Umbilical cord (tissue), 2 donors: ENCODE measurements around the gene RAB4B. TPM values are rescaled to one million over a fixed set of nuclear protein-coding genes. Genes with fewer than 3 reads are reported as not detected.
"Not testable (repeated sequence)": the region's sequence is repeated elsewhere in the genome, so short reads cannot be mapped to it uniquely, and the experiment has no call there.

Experiments
- DNase-seq: peaks from one replicate; pipeline ENCODE4 v3.0.0-alpha.2; 2015; ENCODE audit warnings: low spot score
- total RNA-seq: library from RNA; depleted of rRNA; stranded (reverse); fragments of >200 nt; gene quantifications from one replicate; pipeline ENCODE4 v1.2.3, GENCODE V29; 2014; ENCODE audit warnings: low replicate concordance; ENCODE audit not compliant: insufficient read depth

RAB4B gene
- total RNA-seq, 1 donor from 2014 or later, result 3.1 TPM

GRCh38 chr19:40822704-40823553 lies 44.9 kb downstream of the RAB4B start:
- DNase-seq, result peak; percentile 81

DNA sequence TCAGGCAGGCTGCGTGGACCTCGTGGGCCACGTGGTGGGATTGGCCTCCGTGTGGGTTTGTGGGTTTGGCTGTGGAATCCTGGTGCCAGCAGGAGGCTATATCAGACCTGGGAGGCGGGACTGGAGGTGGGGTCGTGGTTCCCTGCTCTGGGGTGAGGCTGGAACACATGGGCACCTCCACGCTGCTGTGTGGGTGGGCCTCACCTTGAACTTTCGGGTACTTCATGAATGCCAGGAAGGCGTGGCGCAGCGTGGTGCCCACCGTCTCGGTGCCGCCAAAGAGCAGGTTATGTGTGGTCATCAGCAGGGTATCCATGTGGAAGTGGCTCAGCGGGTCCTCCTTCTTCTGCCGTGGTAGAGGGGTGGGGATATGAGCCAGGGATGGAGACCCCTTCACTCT lies 46.9 kb downstream of the RAB4B start:
- not testable (repeated sequence) for DNase-seq

DNA sequence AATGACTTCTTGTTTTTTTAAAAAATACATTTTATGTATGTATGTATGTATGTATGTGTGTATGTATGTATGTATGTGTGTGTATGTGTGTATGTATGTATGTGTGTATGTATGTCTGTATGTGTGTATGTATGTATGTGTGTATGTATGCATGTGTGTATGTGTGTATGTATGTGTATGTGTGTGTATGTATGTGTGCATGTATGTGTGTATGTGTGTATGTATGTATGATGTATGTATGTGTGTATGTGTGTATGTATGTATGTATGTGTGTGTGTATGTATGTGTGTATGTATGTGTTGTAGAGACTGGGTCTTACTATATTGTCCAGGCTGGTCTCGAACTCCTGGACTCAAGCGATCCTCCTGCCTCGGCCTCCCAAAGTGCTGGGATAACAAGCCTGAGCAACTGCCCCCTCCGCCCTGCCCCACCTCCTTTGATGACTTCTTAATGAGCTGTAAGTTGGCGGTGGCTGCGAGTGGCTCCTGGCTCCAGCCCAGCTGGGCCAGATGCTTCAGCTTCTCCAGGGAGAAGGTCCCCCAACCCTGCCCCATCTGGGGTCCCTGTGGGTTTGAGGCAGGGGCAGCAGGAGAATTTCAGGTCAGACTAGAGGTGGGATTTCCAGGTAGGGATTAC lies 47.5 kb downstream of the RAB4B start:
- not testable (repeated sequence) for DNase-seq

DNA sequence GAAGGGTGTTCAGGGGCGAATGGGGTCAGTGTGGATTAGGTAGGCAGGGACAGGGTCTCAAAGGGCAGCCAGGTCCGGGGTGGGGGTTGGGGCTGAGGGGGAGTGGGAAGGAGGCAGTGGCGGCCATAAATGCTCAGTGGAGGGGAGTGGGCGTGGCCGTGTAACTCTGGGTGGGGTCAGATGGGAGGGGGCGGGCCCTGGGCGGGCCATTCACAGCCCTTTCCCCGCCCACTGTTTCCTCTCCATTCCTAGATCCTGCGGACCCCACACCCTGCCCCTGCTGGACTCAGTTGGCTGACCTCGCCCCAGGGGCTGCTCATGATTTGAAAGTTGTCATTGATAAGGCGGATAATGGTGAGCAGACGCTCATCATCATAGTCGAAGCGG lies 48.3 kb downstream of the RAB4B start:
- not testable (repeated sequence) for DNase-seq

- DNase-seq, result not testable (repeated sequence)
These were observed 48.8 kb downstream of the RAB4B start for GRCh38 chr19:40826699-40827385.

GRCh38 chr19:40827386-40828247 lies 49.6 kb downstream of the RAB4B start:
- no peak for DNase-seq

DNA sequence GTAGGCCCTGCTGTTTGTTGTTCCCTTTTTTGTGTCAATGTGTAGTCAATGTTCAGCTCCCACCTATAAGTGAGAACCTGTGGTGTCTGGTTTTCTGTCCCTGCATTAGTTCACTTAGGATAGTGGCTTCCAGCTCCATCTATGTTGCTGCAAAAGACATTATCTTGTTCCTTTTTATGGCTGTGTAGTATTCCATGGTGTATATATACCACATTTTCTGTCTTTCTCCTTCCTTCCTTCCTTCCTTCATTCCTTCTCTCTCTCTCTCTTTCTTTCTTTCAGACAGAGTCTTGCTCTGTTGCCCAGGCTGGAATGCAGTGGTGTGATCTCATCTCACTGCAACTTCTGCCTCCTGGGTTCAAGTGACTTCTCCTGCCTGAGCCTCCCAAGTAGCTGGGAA lies 51.2 kb downstream of the RAB4B start:
- DNase-seq, result no peak

DNA sequence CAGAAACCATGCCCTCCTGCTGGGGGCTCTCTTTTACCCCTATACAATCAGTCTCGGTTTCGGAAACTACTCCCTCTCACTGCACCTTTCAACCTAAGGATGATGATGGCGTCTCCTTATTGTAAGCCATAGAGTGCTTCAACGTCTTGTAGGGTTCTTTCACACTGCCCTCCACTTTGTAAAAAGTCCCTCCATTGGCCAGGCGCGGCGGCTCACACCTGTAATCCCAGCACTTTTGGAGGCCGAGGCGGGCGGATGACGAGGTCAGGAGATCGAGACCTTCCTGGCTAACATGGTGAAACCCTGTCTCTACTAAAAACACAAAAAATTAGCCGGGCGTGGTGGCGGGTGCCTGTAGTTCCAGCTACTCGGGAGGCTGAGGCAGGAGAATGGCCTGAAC lies 52.7 kb downstream of the RAB4B start:
- not testable (repeated sequence) for DNase-seq

- DNase-seq, result peak; percentile 93
These were observed 53.7 kb downstream of the RAB4B start for GRCh38 chr19:40831502-40832430.

DNA sequence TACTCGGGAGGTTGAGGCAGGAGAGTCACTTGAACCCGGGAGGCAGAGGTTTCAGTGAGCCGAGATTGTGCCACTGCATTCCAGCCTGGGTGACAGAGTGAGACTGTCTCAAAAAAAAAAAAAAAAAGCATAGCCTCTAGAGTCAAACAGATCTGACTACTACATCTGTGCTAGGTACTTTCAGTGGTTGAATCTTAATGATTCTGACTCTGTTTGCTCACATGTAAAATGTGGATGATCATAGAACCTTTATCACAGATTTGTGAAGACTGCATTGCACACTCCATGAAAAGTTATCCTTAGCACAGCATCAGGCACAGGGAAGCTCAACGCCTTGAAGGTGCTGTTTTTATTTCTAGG lies 54.4 kb downstream of the RAB4B start:
- DNase-seq, result not testable (repeated sequence)

DNA sequence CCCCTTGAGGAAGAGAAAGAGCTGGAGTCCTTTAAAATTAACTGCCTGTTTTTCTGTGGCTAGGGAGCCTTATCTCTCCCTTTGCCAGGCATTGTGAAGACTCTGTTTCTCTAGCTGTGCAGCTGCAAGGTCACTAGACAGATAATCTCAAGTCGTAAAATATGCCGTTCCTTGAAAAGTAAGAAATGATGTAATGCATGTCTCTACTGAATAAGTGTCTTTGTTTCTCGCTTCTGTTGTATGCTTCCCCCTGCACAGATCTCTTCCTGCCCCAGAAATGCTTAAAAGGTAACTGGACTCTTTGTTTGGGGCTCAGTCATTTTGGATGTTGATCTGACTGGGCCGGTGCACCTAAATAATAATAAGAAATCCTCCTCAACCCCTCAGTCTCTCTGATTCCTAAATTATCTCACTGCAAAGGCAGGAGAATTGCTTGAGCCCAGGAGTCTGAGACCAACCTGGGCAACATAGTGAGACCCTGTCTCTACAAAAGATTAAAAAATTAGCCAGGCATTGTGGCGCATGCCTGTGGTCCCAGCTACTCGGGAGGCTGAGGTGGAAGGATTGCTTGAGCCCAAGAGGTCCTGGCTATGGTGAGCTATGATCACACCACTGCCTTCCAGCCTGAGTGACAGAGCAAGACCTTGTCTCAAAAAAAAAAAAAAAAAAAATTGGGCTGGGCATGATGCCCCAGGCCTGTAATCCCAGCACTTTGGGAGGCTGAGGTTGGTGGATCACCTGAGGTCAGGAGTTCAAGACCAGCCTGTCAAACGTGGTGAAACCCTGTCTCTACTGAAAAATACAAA lies 55.9 kb downstream of the RAB4B start:
- not testable (repeated sequence) for DNase-seq

- DNase-seq, result no peak
These were observed 58.8 kb downstream of the RAB4B start for GRCh38 chr19:40836754-40837429.

GRCh38 chr19:40838477-40838876 lies 60.4 kb downstream of the RAB4B start:
- not testable (repeated sequence) for DNase-seq

- DNase-seq, result not testable (repeated sequence)
These were observed 64.0 kb downstream of the RAB4B start for GRCh38 chr19:40842012-40842411.

DNA sequence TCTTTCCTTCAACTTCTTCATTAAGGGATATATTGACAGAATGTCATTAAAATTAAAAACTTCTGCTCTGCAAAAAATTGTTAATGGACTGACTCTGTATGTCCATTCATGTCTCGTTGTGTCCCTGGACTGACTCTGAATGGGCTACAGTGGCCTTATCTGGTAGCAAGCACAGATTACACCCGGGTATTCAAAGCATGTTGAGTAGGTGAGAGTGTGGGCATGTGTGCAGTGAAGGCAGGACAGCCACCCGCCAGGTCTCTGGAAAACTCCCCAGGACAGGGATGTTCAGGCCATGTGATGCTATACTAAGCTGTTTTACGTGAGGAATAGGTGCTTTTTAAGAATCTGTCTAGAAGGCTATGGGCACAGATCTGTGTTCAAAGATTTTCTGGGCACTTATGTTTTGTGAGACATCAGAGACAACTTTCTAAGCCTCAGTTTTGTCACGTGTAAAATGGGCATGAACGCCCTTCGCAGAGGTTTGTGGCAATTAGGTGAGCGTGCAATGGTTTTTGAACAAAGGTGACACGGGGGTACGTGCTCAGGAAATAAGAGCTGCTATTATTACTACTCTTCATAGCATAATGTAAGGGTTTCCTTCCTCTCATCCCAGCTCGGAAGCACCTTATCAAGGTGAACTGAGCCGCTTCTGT lies 65.1 kb downstream of the RAB4B start:
- DNase-seq, result not testable (repeated sequence)

DNA sequence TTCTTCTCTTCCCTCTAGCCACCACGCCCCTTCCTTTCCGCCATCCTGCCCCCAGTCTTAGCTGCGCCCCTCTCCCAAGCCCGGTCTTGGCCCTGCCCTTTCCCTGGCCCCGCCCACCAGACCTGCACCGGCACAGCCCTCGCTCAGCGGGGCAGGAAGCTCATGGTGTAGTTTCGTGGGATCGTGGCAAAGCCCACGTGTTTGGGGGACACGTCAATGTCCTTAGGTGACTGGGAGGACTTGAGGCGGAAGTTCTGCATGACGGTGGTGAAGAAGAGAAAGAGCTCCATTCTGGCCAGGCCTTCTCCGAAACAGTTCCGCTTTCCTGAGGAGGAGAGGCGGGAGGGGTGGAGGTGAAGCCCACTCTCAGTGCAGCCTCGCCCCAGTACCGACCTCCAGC lies 65.6 kb downstream of the RAB4B start:
- DNase-seq, result not testable (repeated sequence)
